Mucosa of descending colon (tissue), 3 donors: ENCODE measurements around the gene AOAH. TPM values are rescaled to one million over a fixed set of nuclear protein-coding genes. Genes with fewer than 3 reads are reported as not detected.

Source experiments
- ATAC-seq: fragments of 200-7000 bp; cut with Tn5 transposase; one replicate; pipeline ENCODE4 v1.9.1; 2020; ENCODE audit warnings: mild to moderate bottlenecking, moderate library complexity
- DNase-seq, 3 donors: peaks; one replicate each; pipeline ENCODE4 v3.0.0-alpha.2; 2020
- H3K36me3 ChIP-seq: fragments of 200-600 bp; one replicate; pipeline ENCODE4 v1.8.0; 2021; ENCODE audit warnings: low read depth, mild to moderate bottlenecking
- H3K4me1 ChIP-seq: fragments of 200-600 bp; one replicate; pipeline ENCODE4 v1.8.0; 2021; ENCODE audit warnings: low read depth, mild to moderate bottlenecking
- H3K4me3 ChIP-seq: fragments of 200-600 bp; one replicate; pipeline ENCODE4 v1.8.0; 2021; ENCODE audit warnings: mild to moderate bottlenecking
- H3K9me3 ChIP-seq: fragments of 200-600 bp; one replicate; pipeline ENCODE4 v1.8.0; 2021; ENCODE audit warnings: mild to moderate bottlenecking
- intact Hi-C, 2 donors: fragments of 100-400 bp; cut with DNase I in 1 of 2; cut with micrococcal nuclease in 1 of 2; formaldehyde crosslinking; loops; one replicate each; pipeline versions ENCODE4 v1.11.0 to v1.11.1; 2022; cut with DNase I, micrococcal nuclease
- total RNA-seq, 3 donors: library from RNA; stranded (reverse); fragmentation: NEBNext Ultra II Directional in 2 of 3; extraction: Animal tissue kit (Norgen Biotek cat#: 25700) in 2 of 3; gene quantifications; one replicate each; pipeline versions ENCODE4 v1.2.1 to v1.2.4, GENCODE V29; 2021 to 2023
- TF ChIP-seq, protein P1 (sequence below): fragments of 200-600 bp; IDR thresholded peaks from one replicate; pipeline ENCODE4 v1.8.0; 2022; ENCODE audit warnings: antibody characterized with exemption, mild to moderate bottlenecking
- donor health status: DM: no; HTN: no; CAD: no; lungs with moderate emphysema.
- donor health status: DM: no; HTN: no; CAD: no.
- donor health status: DM: no; HTN: yes; CAD: no.

AOAH gene
- total RNA-seq, 3 donors from 2014 or later = 15.7 to 36.1 (median 28.8) TPM

- no peak for DNase-seq
Observed at GRCh38 chr7:36617408-36617807, 106.9 kb downstream of the AOAH start.

GRCh38 chr7:36615852-36616540, 108.3 kb downstream of the AOAH start:
- H3K4me1 ChIP-seq = no peaks in the 10 kb centered on the region
- intact Hi-C loops = no loop called here
- TF ChIP-seq, protein P1, sequence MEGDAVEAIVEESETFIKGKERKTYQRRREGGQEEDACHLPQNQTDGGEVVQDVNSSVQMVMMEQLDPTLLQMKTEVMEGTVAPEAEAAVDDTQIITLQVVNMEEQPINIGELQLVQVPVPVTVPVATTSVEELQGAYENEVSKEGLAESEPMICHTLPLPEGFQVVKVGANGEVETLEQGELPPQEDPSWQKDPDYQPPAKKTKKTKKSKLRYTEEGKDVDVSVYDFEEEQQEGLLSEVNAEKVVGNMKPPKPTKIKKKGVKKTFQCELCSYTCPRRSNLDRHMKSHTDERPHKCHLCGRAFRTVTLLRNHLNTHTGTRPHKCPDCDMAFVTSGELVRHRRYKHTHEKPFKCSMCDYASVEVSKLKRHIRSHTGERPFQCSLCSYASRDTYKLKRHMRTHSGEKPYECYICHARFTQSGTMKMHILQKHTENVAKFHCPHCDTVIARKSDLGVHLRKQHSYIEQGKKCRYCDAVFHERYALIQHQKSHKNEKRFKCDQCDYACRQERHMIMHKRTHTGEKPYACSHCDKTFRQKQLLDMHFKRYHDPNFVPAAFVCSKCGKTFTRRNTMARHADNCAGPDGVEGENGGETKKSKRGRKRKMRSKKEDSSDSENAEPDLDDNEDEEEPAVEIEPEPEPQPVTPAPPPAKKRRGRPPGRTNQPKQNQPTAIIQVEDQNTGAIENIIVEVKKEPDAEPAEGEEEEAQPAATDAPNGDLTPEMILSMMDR = no peak
- DNase-seq (no peak), ATAC-seq (no peak)
- no peak overlapping the region for H3K4me3 ChIP-seq
- H3K36me3 ChIP-seq = no peaks in the 10 kb centered on the region
- no peaks in the 10 kb centered on the region for H3K9me3 ChIP-seq

More at GRCh38 chr7:36617408-36617807, 106.9 kb downstream of the AOAH start:
- intact Hi-C loops = no loop called here
- H3K36me3 ChIP-seq = no peaks in the 10 kb centered on the region
- no peaks in the 10 kb centered on the region for H3K4me1 ChIP-seq
- TF ChIP-seq, protein P1 = no peak
- no peak overlapping the region for H3K4me3 ChIP-seq
- H3K9me3 ChIP-seq = no peaks in the 10 kb centered on the region
- no peak for ATAC-seq

DNA sequence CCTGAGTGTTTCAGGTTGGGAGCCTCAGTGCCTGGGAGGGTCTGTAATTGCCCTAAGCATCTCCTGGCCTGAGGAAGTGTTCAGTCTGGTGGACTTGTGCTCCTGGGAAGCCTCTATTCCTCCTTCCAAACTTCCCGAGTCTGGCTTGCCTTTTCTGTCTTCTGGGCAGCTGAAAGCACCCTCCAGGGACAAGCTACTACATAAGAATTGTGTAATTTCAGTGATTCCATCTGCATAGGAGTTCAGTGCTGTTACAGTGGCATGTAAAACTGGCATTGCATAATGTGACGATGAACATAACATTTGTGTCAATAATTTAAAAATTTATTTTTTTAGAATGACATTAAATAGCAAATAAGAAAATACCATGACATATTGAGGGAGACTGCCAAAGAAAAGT, 109.3 kb downstream of the AOAH start:
- DNase-seq (no peak), ATAC-seq (no peak)
- Histone ChIP-seq H3K4me3 (no peak overlapping the region), H3K9me3 (no peaks in the 10 kb centered on the region), H3K36me3 (no peaks in the 10 kb centered on the region), H3K4me1 (no peaks in the 10 kb centered on the region)
- intact Hi-C loops = no loop called here
- TF ChIP-seq, protein P1 = no peak

- intact Hi-C loops = no loop called here
Observed at GRCh38 chr7:36613031-36613614, 111.2 kb downstream of the AOAH start.

GRCh38 chr7:36611703-36612102, 112.6 kb downstream of the AOAH start:
- H3K36me3 ChIP-seq = no peaks in the 10 kb centered on the region
- H3K4me1 ChIP-seq = no peaks in the 10 kb centered on the region
- H3K9me3 ChIP-seq = no peaks in the 10 kb centered on the region
- intact Hi-C loops = no loop called here
- H3K4me3 ChIP-seq = no peak overlapping the region
- TF ChIP-seq, protein P1 = no peak
- ATAC-seq (no peak), DNase-seq (no peak)

More at GRCh38 chr7:36613031-36613614, 111.2 kb downstream of the AOAH start:
- ATAC-seq (no peak), DNase-seq (no peak)
- H3K9me3 ChIP-seq = no peaks in the 10 kb centered on the region
- H3K4me3 ChIP-seq = no peak overlapping the region
- TF ChIP-seq, protein P1 = no peak
- no peaks in the 10 kb centered on the region for H3K36me3 ChIP-seq
- no peaks in the 10 kb centered on the region for H3K4me1 ChIP-seq
